Common myeloid progenitor, CD34-positive (primary cell): ENCODE data around the gene TMEM207.

ENCODE experiments used
- CTCF ChIA-PET: fragments of 350-600 bp; sonication (Branson Sonifier 250); formaldehyde crosslinking; loops from one replicate; lab custom pipeline; 2021; ENCODE audit warnings: antibody characterized with exemption; lab: Charles Lee
- POLR2A ChIA-PET: fragments of 350-600 bp; sonication (Branson Sonifier 250); formaldehyde crosslinking; loops from one replicate; lab custom pipeline; 2021; ENCODE audit warnings: antibody characterized with exemption; lab: Charles Lee
- DNase-seq, 3 donors: peaks; one replicate each; pipeline versions ENCODE4 v3.0.0 to v3.0.0-alpha.2; 2013
- H3K27ac ChIP-seq, 2 experiments: 1 replicate in 1 of 2; 2 replicates in 1 of 2; pipeline ENCODE4 v1.7.0; 2013; ENCODE audit warnings: inconsistent platforms in 2 of 2, low read length in 2 of 2, mild to moderate bottlenecking in 2 of 2, low read depth in 1 of 2, moderate library complexity in 1 of 2; ENCODE audit not compliant: severe bottlenecking in 2 of 2, insufficient read depth in 1 of 2, poor library complexity in 1 of 2
- H3K27me3 ChIP-seq, 5 experiments: replicated peaks in 2 of 5; 1 replicate in 3 of 5; 2 replicates in 2 of 5; pipeline versions ENCODE4 v1.6.1 to v1.7.0; 2013; ENCODE audit warnings: low read length in 4 of 5, mild to moderate bottlenecking in 2 of 5, moderate library complexity in 2 of 5, inconsistent platforms in 1 of 5; ENCODE audit not compliant: insufficient read depth in 5 of 5, control insufficient read depth in 4 of 5
- H3K36me3 ChIP-seq, 4 experiments: 1 replicate in 2 of 4; 2 replicates in 2 of 4; pipeline versions ENCODE4 v1.6.1 to v1.7.0; 2013; ENCODE audit warnings: low read length in 3 of 4, control low read depth in 1 of 4, mild to moderate bottlenecking in 1 of 4; ENCODE audit not compliant: control insufficient read depth in 4 of 4, insufficient read depth in 4 of 4
- H3K4me1 ChIP-seq, 4 experiments: 1 replicate in 3 of 4; 2 replicates in 1 of 4; pipeline versions ENCODE4 v1.6.1 to v1.7.1; 2013; ENCODE audit warnings: low read length in 3 of 4, mild to moderate bottlenecking in 3 of 4, control low read depth in 1 of 4, inconsistent platforms in 1 of 4, moderate library complexity in 1 of 4; ENCODE audit not compliant: control insufficient read depth in 4 of 4, insufficient read depth in 4 of 4; ENCODE audit errors: control extremely low read depth in 1 of 4
- H3K4me3 ChIP-seq, 7 experiments: 1 replicate in 4 of 7; 2 replicates in 3 of 7; pipeline versions ENCODE4 v1.5.1 to v1.7.0; 2013; ENCODE audit warnings: mild to moderate bottlenecking in 7 of 7, low read length in 6 of 7, moderate library complexity in 6 of 7, inconsistent platforms in 2 of 7, low read depth in 2 of 7, control low read depth in 1 of 7; ENCODE audit not compliant: insufficient read depth in 4 of 7, control insufficient read depth in 1 of 7; ENCODE audit errors: extremely low read depth in 1 of 7
- H3K9me3 ChIP-seq, 5 experiments: 1 replicate in 4 of 5; 2 replicates in 1 of 5; pipeline versions ENCODE4 v1.6.1 to v1.7.1; 2013; ENCODE audit warnings: low read length in 4 of 5, mild to moderate bottlenecking in 2 of 5, inconsistent platforms in 1 of 5, low read depth in 1 of 5, moderate library complexity in 1 of 5; ENCODE audit not compliant: control insufficient read depth in 4 of 5, insufficient read depth in 2 of 5; ENCODE audit errors: control extremely low read depth in 1 of 5
- WGBS: methylation state at CpG from one replicate; pipeline ENCODE4 v1.1.5; 2013; ENCODE audit not compliant: insufficient coverage; 5-methylcytosine and 5-hydroxymethylcytosine counted together

TMEM207 gene

DNA sequence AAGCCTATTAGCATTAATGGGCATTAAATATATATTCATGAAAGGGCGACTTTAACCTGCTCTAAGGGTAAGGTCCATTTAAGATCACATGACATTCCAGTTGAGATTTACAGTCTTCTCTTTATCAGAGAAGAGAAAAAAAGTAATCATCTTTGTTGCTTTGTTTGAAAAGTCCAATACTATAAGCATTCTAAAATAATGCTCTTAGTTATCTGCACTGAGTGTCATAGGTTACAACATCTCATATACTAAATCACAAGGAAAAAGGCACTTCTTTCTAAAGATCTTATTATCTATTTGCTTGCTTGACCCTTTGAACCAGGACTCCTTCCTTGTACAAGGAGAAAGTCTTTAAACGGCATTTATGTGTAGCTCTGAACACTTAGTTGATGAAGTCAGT, 1.4 kb downstream of the TMEM207 start:
- WGBS = 100% methylated on average over 1 of the region's 2 CpGs
- H3K36me3 ChIP-seq = no peaks in the 10 kb centered on the region
- peaks cover 8 to 12% (median 10%) of the 10 kb centered on the region in 4 experiments for H3K4me1 ChIP-seq
- no peaks in the 10 kb centered on the region for H3K9me3 ChIP-seq
- no peak overlapping the region for H3K27ac ChIP-seq
- ChIA-PET POLR2A (no interaction called here), CTCF (interaction anchor here (0.6 kb wide), 1 partner anchor 219 kb away, joined by 3 read pairs; no protein-coding TSS in a partner anchor)
- no peak overlapping the region for H3K4me3 ChIP-seq
- no peak for DNase-seq
- H3K27me3 ChIP-seq = peaks cover 0 to 45% (median 10%) of the 10 kb centered on the region in 5 experiments

DNA sequence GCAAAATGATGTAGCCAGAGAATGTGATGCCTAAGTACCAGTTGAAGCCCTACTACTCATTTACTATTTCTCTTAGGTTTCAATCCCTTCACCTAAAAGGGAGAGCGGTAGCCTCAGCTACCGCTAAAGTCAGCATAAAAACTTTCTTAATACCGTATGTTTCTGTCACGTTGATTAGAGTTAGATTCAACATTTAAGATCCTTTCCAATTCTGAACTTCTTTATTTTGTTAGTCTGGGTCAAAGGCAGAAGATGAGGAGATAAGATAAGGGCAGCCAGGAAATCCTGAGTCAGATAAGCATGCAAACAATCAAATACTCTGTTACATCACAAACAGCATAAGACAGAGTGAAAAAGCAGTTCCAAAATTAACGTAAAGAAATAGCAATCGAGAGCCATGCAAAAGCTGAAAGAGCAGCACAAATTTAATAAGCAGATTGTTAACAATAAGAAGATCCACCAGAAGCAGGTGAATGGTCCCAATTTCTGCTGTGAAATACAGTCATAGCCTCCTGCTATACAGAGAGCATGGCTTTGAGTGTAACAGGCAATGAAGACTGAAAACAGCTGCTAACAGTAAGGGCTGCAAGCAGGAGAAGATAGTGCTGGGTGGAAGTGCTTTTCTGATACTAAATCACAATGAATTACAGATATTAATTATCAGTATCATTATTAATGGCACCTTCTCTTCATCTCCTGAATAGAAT, 3.0 kb downstream of the TMEM207 start:
- ChIA-PET CTCF (interaction anchor here (1.3 kb wide), 1 partner anchor 13 kb away, joined by 5 read pairs; no protein-coding TSS in a partner anchor), POLR2A (no interaction called here)
- Histone ChIP-seq H3K36me3 (no peaks in the 10 kb centered on the region), H3K4me1 (peaks cover 8 to 12% (median 10%) of the 10 kb centered on the region in 4 experiments), H3K27me3 (peaks cover 0 to 43% (median 7%) of the 10 kb centered on the region in 5 experiments), H3K27ac (no peak overlapping the region), H3K4me3 (peak overlapping the region in 1 of 7 experiments; percentile 11), H3K9me3 (no peaks in the 10 kb centered on the region)
- WGBS = no CpG with 5 or more reads among the region's 6 CpGs
- peak; percentile 29 to 67 (median 59) for DNase-seq

GRCh38 chr3:190444576-190445145, 5.0 kb downstream of the TMEM207 start:
- Histone ChIP-seq H3K27me3 (peaks cover 0 to 40% (median 5%) of the 10 kb centered on the region in 5 experiments), H3K4me1 (peaks cover 10 to 15% (median 11%) of the 10 kb centered on the region in 4 experiments), H3K36me3 (no peaks in the 10 kb centered on the region), H3K27ac (no peak overlapping the region), H3K4me3 (no peak overlapping the region), H3K9me3 (no peaks in the 10 kb centered on the region)
- DNase-seq = no peak
- WGBS = no CpG with 5 or more reads among the region's 3 CpGs
- ChIA-PET CTCF (interaction anchor here (0.6 to 2.2 kb wide), 5 partner anchors 19 to 482 kb away, joined by 3 to 5 read pairs (median 3); no protein-coding TSS in a partner anchor), POLR2A (no interaction called here)

GRCh38 chr3:190444006-190444405, 5.7 kb downstream of the TMEM207 start:
- WGBS = 100% methylated on average over 1 of the region's 6 CpGs
- POLR2A ChIA-PET = no interaction called here
- CTCF ChIA-PET = interaction anchor here (1.1 to 2.2 kb wide), 2 partner anchors 40 to 219 kb away, joined by 3 to 5 read pairs; no protein-coding TSS in a partner anchor
- Histone ChIP-seq H3K4me3 (no peak overlapping the region), H3K27ac (no peak overlapping the region), H3K4me1 (peaks cover 10 to 21% (median 11%) of the 10 kb centered on the region in 4 experiments), H3K27me3 (peaks cover 0 to 41% (median 5%) of the 10 kb centered on the region in 5 experiments), H3K36me3 (no peaks in the 10 kb centered on the region), H3K9me3 (no peaks in the 10 kb centered on the region)
- no peak for DNase-seq

- CTCF ChIA-PET = interaction anchor here (1.0 to 2.2 kb wide), 3 partner anchors 9 to 303 kb away, joined by 3 to 5 read pairs (median 4); no protein-coding TSS in a partner anchor
Measured at GRCh38 chr3:190443257-190443656, 6.4 kb downstream of the TMEM207 start.

DNA sequence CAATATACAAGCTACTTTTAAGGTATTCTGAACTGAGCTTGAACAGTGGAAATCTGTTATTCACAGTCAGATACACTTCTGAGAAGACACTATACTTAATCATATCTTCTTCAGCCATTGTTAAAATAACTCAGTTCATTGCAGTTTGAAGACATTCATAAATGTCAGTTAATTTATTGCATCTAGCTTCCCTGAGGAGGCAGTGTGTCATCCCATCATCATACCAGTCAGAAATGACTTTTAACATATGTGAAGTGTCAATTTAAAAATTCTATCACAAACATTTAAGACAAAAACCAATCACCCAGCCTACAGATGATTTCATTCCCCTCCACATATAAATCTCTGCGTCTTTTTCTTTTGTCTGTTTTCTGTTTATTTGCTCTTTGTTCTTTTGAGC, 7.5 kb downstream of the TMEM207 start:
- no peaks in the 10 kb centered on the region for H3K36me3 ChIP-seq
- H3K27me3 ChIP-seq = peaks cover 0 to 32% (median 3%) of the 10 kb centered on the region in 5 experiments
- no peak overlapping the region for H3K27ac ChIP-seq
- ChIA-PET POLR2A (no interaction called here), CTCF (interaction anchor here (3.8 kb wide), 1 partner anchor 17 kb away, joined by 12 read pairs; no protein-coding TSS in a partner anchor)
- no peak overlapping the region for H3K4me3 ChIP-seq
- WGBS = no CpG with 5 or more reads among the region's 1 CpG
- no peak for DNase-seq
- H3K9me3 ChIP-seq = peaks cover 0 to 2% (median 0%) of the 10 kb centered on the region in 5 experiments
- H3K4me1 ChIP-seq = peaks cover 10 to 22% (median 11%) of the 10 kb centered on the region in 4 experiments

More at GRCh38 chr3:190443257-190443656, 6.4 kb downstream of the TMEM207 start:
- POLR2A ChIA-PET = interaction anchor here (0.6 kb wide), 1 partner anchor 17 kb away, joined by 5 read pairs; no protein-coding TSS in a partner anchor
- DNase-seq = peak in 2 of 3 donors; percentile 13 to 15
- no peak overlapping the region for H3K27ac ChIP-seq
- H3K4me1 ChIP-seq = peaks cover 10 to 21% (median 11%) of the 10 kb centered on the region in 4 experiments
- peaks cover 0 to 34% (median 3%) of the 10 kb centered on the region in 5 experiments for H3K27me3 ChIP-seq
- no peak overlapping the region for H3K4me3 ChIP-seq
- H3K9me3 ChIP-seq = no peaks in the 10 kb centered on the region
- 100% methylated on average over 1 of the region's 3 CpGs for WGBS
- H3K36me3 ChIP-seq = no peaks in the 10 kb centered on the region
